Prostate gland (tissue), 2 donors: ENCODE measurements around the gene C4BPB.

ENCODE experiments used
- CTCF ChIP-seq, 4 experiments: fragments of 200-600 bp in 2 of 4; fragments of 450-650 bp in 2 of 4; sonication (generic) in 2 of 4; IDR thresholded peaks; 1 replicate in 3 of 4; 2 replicates in 1 of 4; pipeline ENCODE4 v1.5.1; 2016 to 2019; ENCODE audit warnings: antibody characterized with exemption in 4 of 4, mild to moderate bottlenecking in 2 of 4, moderate library complexity in 2 of 4
- POLR2A ChIP-seq: fragments of 450-650 bp; IDR thresholded peaks from one replicate; pipeline ENCODE4 v1.6.1; 2016; ENCODE audit warnings: antibody characterized with exemption, mild to moderate bottlenecking

- no peak for TF ChIP-seq CTCF (IDR thresholded peaks at IDR 0.05)
- TF ChIP-seq POLR2A = no peak
Observed at GRCh38 chr1:207077012-207077411, 11.6 kb upstream of the C4BPB start.
